Prostate gland (tissue), 2 donors: ENCODE measurements around the gene GPS1.

Source experiments
- POLR2A ChIP-seq: fragments of 450-650 bp; IDR thresholded peaks from one replicate; pipeline ENCODE4 v1.6.1; 2016; ENCODE audit warnings: antibody characterized with exemption, mild to moderate bottlenecking
- POLR2AphosphoS5 ChIP-seq: sonication (generic); formaldehyde crosslinking; IDR thresholded peaks from one replicate; pipeline ENCODE4 v1.6.1; 2017; ENCODE audit warnings: antibody characterized with exemption
- TF ChIP-seq, protein P1 (sequence below), 4 experiments: fragments of 200-600 bp in 2 of 4; fragments of 450-650 bp in 2 of 4; sonication (generic) in 2 of 4; IDR thresholded peaks; 1 replicate in 3 of 4; 2 replicates in 1 of 4; pipeline ENCODE4 v1.5.1; 2016 to 2019; ENCODE audit warnings: antibody characterized with exemption in 4 of 4, mild to moderate bottlenecking in 2 of 4, moderate library complexity in 2 of 4

- TF ChIP-seq, protein P1, sequence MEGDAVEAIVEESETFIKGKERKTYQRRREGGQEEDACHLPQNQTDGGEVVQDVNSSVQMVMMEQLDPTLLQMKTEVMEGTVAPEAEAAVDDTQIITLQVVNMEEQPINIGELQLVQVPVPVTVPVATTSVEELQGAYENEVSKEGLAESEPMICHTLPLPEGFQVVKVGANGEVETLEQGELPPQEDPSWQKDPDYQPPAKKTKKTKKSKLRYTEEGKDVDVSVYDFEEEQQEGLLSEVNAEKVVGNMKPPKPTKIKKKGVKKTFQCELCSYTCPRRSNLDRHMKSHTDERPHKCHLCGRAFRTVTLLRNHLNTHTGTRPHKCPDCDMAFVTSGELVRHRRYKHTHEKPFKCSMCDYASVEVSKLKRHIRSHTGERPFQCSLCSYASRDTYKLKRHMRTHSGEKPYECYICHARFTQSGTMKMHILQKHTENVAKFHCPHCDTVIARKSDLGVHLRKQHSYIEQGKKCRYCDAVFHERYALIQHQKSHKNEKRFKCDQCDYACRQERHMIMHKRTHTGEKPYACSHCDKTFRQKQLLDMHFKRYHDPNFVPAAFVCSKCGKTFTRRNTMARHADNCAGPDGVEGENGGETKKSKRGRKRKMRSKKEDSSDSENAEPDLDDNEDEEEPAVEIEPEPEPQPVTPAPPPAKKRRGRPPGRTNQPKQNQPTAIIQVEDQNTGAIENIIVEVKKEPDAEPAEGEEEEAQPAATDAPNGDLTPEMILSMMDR (IDR thresholded peaks at IDR 0.05), result no peak
- no peak for TF ChIP-seq POLR2A
- TF ChIP-seq POLR2AphosphoS5, result no peak
Measured at GRCh38 chr17:82052638-82053059, 951 bp downstream of the GPS1 start.
